ENCODE data around the gene FHOD1.

Gene FHOD1

GRCh38 chr16:67187175-67187890 lies 59.9 kb downstream of the FHOD1 start:
- peaks cover 50% of the 10 kb centered on the region for H3K4me1 ChIP-seq
- peaks cover 13% of the 10 kb centered on the region for H4K20me1 ChIP-seq
- no peak for TF ChIP-seq Cebpa-rat (IDR thresholded peaks at IDR 0.05)

DNA sequence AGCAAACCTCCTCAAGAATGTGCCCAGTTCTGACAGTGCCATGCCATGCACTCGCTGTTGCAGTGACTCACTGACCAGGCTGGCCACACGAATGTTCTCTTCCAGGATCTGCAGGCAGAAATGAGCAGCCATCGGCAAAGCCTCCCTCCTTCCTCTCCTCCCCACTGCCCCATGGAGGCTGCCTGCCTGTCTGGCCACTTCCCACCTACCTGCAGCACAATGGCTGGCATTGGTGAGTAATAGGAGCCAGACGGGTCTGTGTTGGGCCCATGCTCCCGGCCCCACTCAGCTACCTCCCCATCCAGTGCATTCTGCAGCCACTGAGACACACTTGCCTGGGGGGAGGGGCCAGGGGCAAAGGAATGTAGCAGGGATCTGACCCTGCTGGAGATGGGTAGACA lies 60.7 kb downstream of the FHOD1 start:
- H3K36me3 ChIP-seq: no peaks in the 10 kb centered on the region

More at GRCh38 chr16:67187175-67187890, 59.9 kb downstream of the FHOD1 start:
- Histone ChIP-seq H3K4me2 (no peak overlapping the region), H3K27me3 (peaks cover 23% of the 10 kb centered on the region), H3K27ac (no peak overlapping the region), H3K9ac (no peak overlapping the region), H3K9me3 (no peaks in the 10 kb centered on the region), H3K36me3 (no peaks in the 10 kb centered on the region), H3K4me3 (no peak overlapping the region)

GRCh38 chr16:67185651-67186134 lies 61.6 kb downstream of the FHOD1 start:
- H3K4me1 ChIP-seq: peaks cover 55% of the 10 kb centered on the region
- no peak overlapping the region for H3K9ac ChIP-seq
- H3K9me3 ChIP-seq: no peaks in the 10 kb centered on the region
- TF ChIP-seq Cebpa-rat (IDR thresholded peaks at IDR 0.05): no peak
- peaks cover 20% of the 10 kb centered on the region for H4K20me1 ChIP-seq
- no peaks in the 10 kb centered on the region for H3K36me3 ChIP-seq
- no peak overlapping the region for H3K4me3 ChIP-seq
- peaks cover 23% of the 10 kb centered on the region for H3K27me3 ChIP-seq
- peak overlapping the region; percentile 95; the same call in 1 of the 2 replicates for H3K4me2 ChIP-seq
- no peak overlapping the region for H3K27ac ChIP-seq

More for the DNA sequence above, 60.7 kb downstream of the FHOD1 start:
- H3K4me3 ChIP-seq: no peak overlapping the region
- no peak for TF ChIP-seq Cebpa-rat (IDR thresholded peaks at IDR 0.05)
- no peak overlapping the region for H3K9ac ChIP-seq
- peaks cover 55% of the 10 kb centered on the region for H3K4me1 ChIP-seq
- no peaks in the 10 kb centered on the region for H3K9me3 ChIP-seq
- H3K27me3 ChIP-seq: peaks cover 23% of the 10 kb centered on the region
- H3K4me2 ChIP-seq: no peak overlapping the region
- peaks cover 12% of the 10 kb centered on the region for H4K20me1 ChIP-seq
- no peak overlapping the region for H3K27ac ChIP-seq

DNA sequence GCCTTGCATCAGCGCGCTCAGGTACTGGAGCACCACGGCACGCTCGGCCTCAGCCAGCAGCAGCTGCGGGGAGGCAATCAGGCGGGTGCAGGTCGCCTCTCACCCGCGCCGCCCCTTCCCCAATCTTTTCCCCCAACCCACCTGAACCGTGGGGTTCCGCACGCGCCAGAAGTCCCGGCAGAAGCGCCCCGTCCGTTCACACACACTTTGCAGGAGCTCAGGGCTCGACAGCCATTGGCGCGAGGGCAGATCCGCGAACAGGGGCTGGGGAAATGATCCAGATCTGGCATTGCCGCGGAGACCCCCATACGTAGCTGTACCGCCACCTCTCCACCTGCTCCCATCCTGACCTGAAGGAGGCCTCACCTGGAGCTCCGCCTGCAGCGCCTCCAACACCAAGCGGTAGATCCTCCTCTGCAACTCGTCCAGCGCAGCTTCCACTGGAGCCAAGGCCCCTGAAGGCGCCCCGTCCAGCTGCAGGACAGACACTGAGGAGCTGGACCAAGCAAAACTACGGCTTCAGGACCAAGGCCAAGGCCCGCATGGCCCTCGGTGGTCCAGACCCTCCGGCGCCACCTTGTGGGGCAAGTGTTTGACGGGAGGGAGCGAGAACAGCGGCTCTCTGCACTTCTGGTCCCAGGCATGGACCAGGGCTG lies 62.2 kb downstream of the FHOD1 start:
- no peaks in the 10 kb centered on the region for H3K9me3 ChIP-seq
- peaks cover 23% of the 10 kb centered on the region for H3K27me3 ChIP-seq
- H3K27ac ChIP-seq: no peak overlapping the region
- no peak overlapping the region for H3K9ac ChIP-seq
- H3K36me3 ChIP-seq: 0 out of 2 replicates have a peak, but pooled peaks cover 3% of the 10 kb centered on the region
- H3K4me1 ChIP-seq: peaks cover 52% of the 10 kb centered on the region
- H3K4me2 ChIP-seq: peak overlapping the region; percentile 95
- H3K4me3 ChIP-seq: peak overlapping the region; percentile 71
- peaks cover 26% of the 10 kb centered on the region for H4K20me1 ChIP-seq
- no peak for TF ChIP-seq Cebpa-rat (IDR thresholded peaks at IDR 0.05)

DNA sequence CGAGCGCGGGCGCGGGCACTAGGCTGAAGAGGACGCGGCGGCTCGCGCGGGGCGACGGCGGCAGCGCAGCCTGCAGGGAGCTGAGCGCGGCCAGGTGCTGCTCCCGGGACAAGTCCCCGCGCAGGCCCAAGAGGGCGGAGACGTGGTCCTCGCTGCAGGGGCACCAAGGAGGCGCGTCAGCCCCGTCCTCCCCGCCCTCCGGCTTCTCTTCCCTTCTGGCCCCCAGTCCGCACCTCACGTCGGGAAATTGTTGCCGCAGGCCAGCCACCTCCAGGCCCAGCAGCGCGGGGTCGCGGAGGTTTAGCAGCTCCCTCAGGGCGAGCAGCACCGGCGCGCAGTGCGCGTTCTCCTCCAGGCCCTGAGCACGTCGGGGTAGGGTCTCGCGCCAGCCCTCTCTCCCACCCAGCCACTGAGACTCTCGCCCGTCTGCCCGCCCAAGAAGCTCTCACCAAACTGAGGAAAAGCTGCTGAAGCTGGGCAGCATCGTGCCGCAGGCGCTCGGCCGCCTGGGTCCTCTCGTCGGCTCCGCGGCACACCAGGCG lies 62.8 kb downstream of the FHOD1 start:
- Histone ChIP-seq H3K9me3 (no peaks in the 10 kb centered on the region), H3K4me1 (peaks cover 46% of the 10 kb centered on the region), H3K4me2 (peak overlapping the region; percentile 95), H3K27me3 (peaks cover 23% of the 10 kb centered on the region), H3K36me3 (0 out of 2 replicates have a peak, but pooled peaks cover 5% of the 10 kb centered on the region), H3K27ac (no peak overlapping the region), H3K9ac (peak overlapping the region; percentile 86), H3K4me3 (peak overlapping the region; percentile 71), H4K20me1 (peaks cover 32% of the 10 kb centered on the region)
- TF ChIP-seq Cebpa-rat (IDR thresholded peaks at IDR 0.05): no peak

- TF ChIP-seq Cebpa-rat (IDR thresholded peaks at IDR 0.05): peak; percentile 60; the same call in 1 of the 2 replicates
- Histone ChIP-seq H3K4me1 (peaks cover 44% of the 10 kb centered on the region), H4K20me1 (peaks cover 39% of the 10 kb centered on the region), H3K9me3 (no peaks in the 10 kb centered on the region), H3K4me2 (peak within 1 kb of the TSS; percentile 95), H3K36me3 (0 out of 2 replicates have a peak, but pooled peaks cover 5% of the 10 kb centered on the region), H3K27ac (peak within 1 kb of the TSS; percentile 88), H3K4me3 (peak within 1 kb of the TSS; percentile 71), H3K27me3 (peaks cover 26% of the 10 kb centered on the region), H3K9ac (peak within 1 kb of the TSS; percentile 86)
Measured at GRCh38 chr16:67183627-67184452, 63.4 kb downstream of the FHOD1 start, which contains the start of gene MATCAP1. Gene MATCAP1 (minus strand): TSS chr16:67183963. CDS start chr16:67180610, 3,353 bp downstream.

GRCh38 chr16:67183284-67183626 lies 64.0 kb downstream of the FHOD1 start:
- Histone ChIP-seq H3K4me1 (peaks cover 47% of the 10 kb centered on the region), H3K4me3 (peak overlapping the region; percentile 71), H3K27ac (peak overlapping the region; percentile 88; the same call in 1 of the 2 replicates), H3K36me3 (0 out of 2 replicates have a peak, but pooled peaks cover 5% of the 10 kb centered on the region), H3K4me2 (peak overlapping the region; percentile 89), H3K27me3 (peaks cover 31% of the 10 kb centered on the region), H3K9me3 (no peaks in the 10 kb centered on the region), H4K20me1 (peaks cover 45% of the 10 kb centered on the region), H3K9ac (peak overlapping the region; percentile 86)
- TF ChIP-seq Cebpa-rat (IDR thresholded peaks at IDR 0.05): no peak

DNA sequence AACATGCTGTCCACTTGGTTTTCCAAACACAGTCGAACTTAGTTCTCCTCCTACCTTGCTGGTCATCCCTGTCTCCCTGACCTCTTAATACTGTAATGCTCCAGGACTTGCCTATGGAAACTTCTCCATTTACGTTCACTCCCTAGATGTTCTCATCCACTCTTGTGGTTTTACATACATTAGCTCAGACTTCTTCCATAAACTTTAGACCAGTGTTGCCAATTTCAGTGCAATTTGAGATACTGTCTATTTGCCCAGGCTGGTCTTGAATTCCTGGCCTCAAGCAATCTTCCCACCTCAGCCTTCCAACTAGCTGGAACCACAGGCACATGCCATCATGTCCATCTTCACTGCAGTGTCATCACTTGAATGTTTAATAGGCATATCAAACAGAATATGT lies 65.0 kb downstream of the FHOD1 start:
- Histone ChIP-seq H3K4me2 (peak overlapping the region; percentile 89), H3K27me3 (peaks cover 41% of the 10 kb centered on the region), H3K4me3 (peak overlapping the region; percentile 71), H3K9me3 (no peaks in the 10 kb centered on the region), H4K20me1 (peaks cover 52% of the 10 kb centered on the region), H3K4me1 (peaks cover 55% of the 10 kb centered on the region), H3K27ac (no peak overlapping the region), H3K36me3 (0 out of 2 replicates have a peak, but pooled peaks cover 5% of the 10 kb centered on the region), H3K9ac (peak overlapping the region; percentile 86; the same call in 1 of the 2 replicates)
- no peak for TF ChIP-seq Cebpa-rat (IDR thresholded peaks at IDR 0.05)

DNA sequence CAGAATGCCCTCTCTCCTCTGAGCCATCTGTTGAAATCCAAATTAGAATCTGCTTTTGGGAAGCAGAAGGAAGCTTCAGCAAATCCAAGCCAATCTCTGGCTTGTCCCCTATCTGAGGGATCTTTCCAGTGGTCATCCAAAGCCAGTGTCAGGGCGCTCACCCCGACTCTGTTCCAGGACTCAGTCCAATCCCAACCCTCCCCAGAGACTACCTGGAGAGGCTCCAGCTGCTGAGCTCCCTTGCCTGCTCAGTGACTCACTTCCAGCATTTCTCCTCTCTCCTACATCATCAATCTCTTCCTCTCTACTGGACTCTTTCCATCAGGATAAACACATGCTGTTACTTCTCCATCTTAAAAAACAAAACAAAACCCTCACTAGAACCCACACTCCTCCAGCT lies 65.9 kb downstream of the FHOD1 start:
- H3K27me3 ChIP-seq: peaks cover 41% of the 10 kb centered on the region
- no peak overlapping the region for H3K27ac ChIP-seq
- peaks cover 12% of the 10 kb centered on the region; the same call in 1 of the 2 replicates for H3K36me3 ChIP-seq
- no peaks in the 10 kb centered on the region for H3K9me3 ChIP-seq
- no peak for TF ChIP-seq Cebpa-rat (IDR thresholded peaks at IDR 0.05)
- H4K20me1 ChIP-seq: peaks cover 59% of the 10 kb centered on the region
- peak overlapping the region; percentile 89 for H3K4me2 ChIP-seq
- H3K4me1 ChIP-seq: peaks cover 61% of the 10 kb centered on the region
- H3K9ac ChIP-seq: peak overlapping the region; percentile 50; the same call in 1 of the 2 replicates
- no peak overlapping the region for H3K4me3 ChIP-seq
